Panc1 (cell line): ENCODE data around the gene FMN2. TPM values are rescaled to one million over a fixed set of nuclear protein-coding genes. Genes with fewer than 3 reads are reported as not detected.

Source experiments
- ATAC-seq: fragments of 200-7000 bp; cut with Tn5 transposase; 2 replicates; pipeline ENCODE4 v1.9.1; 2020; ENCODE audit warnings: mild to moderate bottlenecking, moderate library complexity
- BruUV-seq: library from RNA; stranded (reverse); fragments of 400-500 nt; replicated peaks from 2 replicates; lab custom pipeline; 2021; lab: Mats Ljungman, UMichigan
- CTCF ChIA-PET: fragments of 300-600 bp; sonication (Branson Sonifier 250); formaldehyde crosslinking; loops from one replicate; lab custom pipeline; 2022; ENCODE audit warnings: antibody characterized with exemption; lab: Charles Lee
- POLR2A ChIA-PET: fragments of 300-600 bp; sonication (Branson Sonifier 250); formaldehyde crosslinking; loops from one replicate; lab custom pipeline; 2022; ENCODE audit warnings: antibody characterized with exemption; lab: Charles Lee
- DNase-seq: peaks from one replicate; pipeline ENCODE4 v3.0.0-alpha.2; 2010; ENCODE audit warnings: low read depth, low spot score
- H3K27ac ChIP-seq: 2 replicates; pipeline ENCODE4 v1.5.1; 2011; ENCODE audit warnings: mild to moderate bottlenecking, low read length, inconsistent platforms
- H3K27me3 ChIP-seq: fragments of 200-500 bp; sonication (Bioruptor generic); 2 replicates; pipeline ENCODE4 v1.6.0; 2014; ENCODE audit warnings: low read length, inconsistent platforms; ENCODE audit not compliant: control insufficient read depth, insufficient read depth
- H3K36me3 ChIP-seq: fragments of 200-500 bp; sonication (Bioruptor generic); 2 replicates; pipeline ENCODE4 v1.5.1; 2014; ENCODE audit warnings: inconsistent platforms, mild to moderate bottlenecking, low read length, moderate library complexity; ENCODE audit not compliant: control insufficient read depth, insufficient read depth
- H3K4me1 ChIP-seq: 2 replicates; pipeline ENCODE4 v1.5.1; 2011; ENCODE audit warnings: inconsistent platforms, mild to moderate bottlenecking, low read length, moderate library complexity; ENCODE audit not compliant: control insufficient read depth, insufficient read depth
- H3K4me3 ChIP-seq, 2 experiments: 2 replicates each; pipeline ENCODE4 v1.5.1; 2011 to 2012; ENCODE audit warnings: low read depth in 2 of 2, low read length in 2 of 2, mild to moderate bottlenecking in 2 of 2, inconsistent platforms in 1 of 2, moderate library complexity in 1 of 2
- H3K9me3 ChIP-seq: fragments of 200-500 bp; sonication (Bioruptor generic); 2 replicates; pipeline ENCODE4 v1.5.1; 2014; ENCODE audit warnings: low read depth, mild to moderate bottlenecking, inconsistent platforms, low read length, moderate library complexity; ENCODE audit not compliant: control insufficient read depth, insufficient read depth
- CTCF ChIP-seq: fragments of 450-650 bp; IDR thresholded peaks from 2 replicates; pipeline ENCODE4 v1.5.1; 2017; ENCODE audit warnings: mild to moderate bottlenecking
- POLR2AphosphoS5 ChIP-seq: IDR thresholded peaks from 2 replicates; pipeline ENCODE4 v1.6.1; 2012; ENCODE audit warnings: mild to moderate bottlenecking, low read depth, low read length, moderate library complexity
- REST ChIP-seq, 2 experiments: IDR thresholded peaks; 2 replicates each; pipeline ENCODE4 v1.6.1; 2011 to 2012; ENCODE audit warnings: low read depth in 2 of 2, control low read depth in 1 of 2, low read length in 1 of 2, mild to moderate bottlenecking in 1 of 2, moderate library complexity in 1 of 2; ENCODE audit not compliant: insufficient read depth in 1 of 2
- SIN3A ChIP-seq: IDR thresholded peaks from 2 replicates; pipeline ENCODE4 v1.6.1; 2012; ENCODE audit warnings: low read depth, mild to moderate bottlenecking, low read length, moderate library complexity, borderline replicate concordance; ENCODE audit not compliant: insufficient read depth
- TCF7L2 ChIP-seq: IDR thresholded peaks from 2 replicates; pipeline ENCODE4 v1.6.1; 2011; ENCODE audit warnings: mild to moderate bottlenecking, low read depth, low read length, inconsistent platforms
- in situ Hi-C: cut with HindIII; loops from 2 replicates; pipeline ENCODE4 v1.10.0; 2016; ENCODE audit warnings: low sequenced_read_pairs, low pct_unique_long_range_greater_than_20kb
- intact Hi-C: fragments of 100-400 bp; cut with micrococcal nuclease; formaldehyde crosslinking; loops from one replicate; pipeline ENCODE4 v1.10.0; 2022; ENCODE audit not compliant: unreplicated experiment
- total RNA-seq: library from RNA; stranded (reverse); gene quantifications from one replicate; pipeline ENCODE4 v1.2.1, GENCODE V29; 2021; ENCODE audit not compliant: unreplicated experiment

The FMN2 gene
- total RNA-seq, 1 experiment from 2014 or later, result 1.9 TPM

- ChIA-PET CTCF (no interaction called here), POLR2A (no interaction called here)
- in situ Hi-C loops, result no loop called here
- BruUV-seq, result no TSS peak
- DNase-seq (no peak), ATAC-seq (no peak)
- Histone ChIP-seq H3K9me3 (no peaks in the 10 kb centered on the region), H3K36me3 (no peaks in the 10 kb centered on the region), H3K27me3 (no peaks in the 10 kb centered on the region), H3K27ac (no peak overlapping the region), H3K4me3 (no peak overlapping the region), H3K4me1 (no peaks in the 10 kb centered on the region)
- intact Hi-C loops, result no loop called here
- TF ChIP-seq POLR2AphosphoS5 (no peak), REST (IDR thresholded peaks at IDR 0.05; ENCODE audit: insufficient read depth in 1 of 2, low read depth in 2 of 2, low read length in 1 of 2) (peak in 1 of 2 experiments; percentile 44; a peak in 1 of 4 replicates), TCF7L2 (no peak), CTCF (no peak)
These were observed 127.4 kb downstream of the FMN2 start for GRCh38 chr1:240219104-240219503.

GRCh38 chr1:240226102-240226501 lies 134.4 kb downstream of the FMN2 start:
- DNase-seq (no peak), ATAC-seq (no peak)
- Histone ChIP-seq H3K36me3 (no peaks in the 10 kb centered on the region), H3K4me3 (no peak overlapping the region), H3K4me1 (no peaks in the 10 kb centered on the region), H3K27ac (no peak overlapping the region), H3K9me3 (0 out of 2 replicates have a peak, but pooled peaks cover 3% of the 10 kb centered on the region), H3K27me3 (no peaks in the 10 kb centered on the region)
- TF ChIP-seq SIN3A (no peak), CTCF (no peak), TCF7L2 (no peak), POLR2AphosphoS5 (no peak), REST (IDR thresholded peaks at IDR 0.05; ENCODE audit: insufficient read depth in 1 of 2, low read depth in 2 of 2, low read length in 1 of 2) (no peak)
- ChIA-PET CTCF (no interaction called here), POLR2A (no interaction called here)
- intact Hi-C loops, result no loop called here
- no TSS peak for BruUV-seq
- in situ Hi-C loops, result no loop called here
